A549 treated with GW870086 at 1 μM for 4 hours (cell line): ENCODE measurements around the gene OR2A25. TPM values are rescaled to one million over a fixed set of nuclear protein-coding genes. Genes with fewer than 3 reads are reported as not detected.

ENCODE experiments used
- total RNA-seq: library from RNA; stranded (reverse); fragments of 200-300 nt; extraction: Qiagen RNA extraction; gene quantifications from 5 replicates; pipeline ENCODE4 v1.2.3, GENCODE V29; 2022; ENCODE audit warnings: low read depth

The OR2A25 gene, protein sequence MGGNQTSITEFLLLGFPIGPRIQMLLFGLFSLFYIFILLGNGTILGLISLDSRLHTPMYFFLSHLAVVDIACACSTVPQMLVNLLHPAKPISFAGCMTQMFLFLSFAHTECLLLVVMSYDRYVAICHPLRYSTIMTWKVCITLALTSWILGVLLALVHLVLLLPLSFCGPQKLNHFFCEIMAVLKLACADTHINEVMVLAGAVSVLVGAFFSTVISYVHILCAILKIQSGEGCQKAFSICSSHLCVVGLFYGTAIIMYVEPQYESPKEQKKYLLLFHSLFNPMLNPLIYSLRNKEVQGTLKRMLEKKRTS
- not detected in 5 replicates for total RNA-seq

DNA sequence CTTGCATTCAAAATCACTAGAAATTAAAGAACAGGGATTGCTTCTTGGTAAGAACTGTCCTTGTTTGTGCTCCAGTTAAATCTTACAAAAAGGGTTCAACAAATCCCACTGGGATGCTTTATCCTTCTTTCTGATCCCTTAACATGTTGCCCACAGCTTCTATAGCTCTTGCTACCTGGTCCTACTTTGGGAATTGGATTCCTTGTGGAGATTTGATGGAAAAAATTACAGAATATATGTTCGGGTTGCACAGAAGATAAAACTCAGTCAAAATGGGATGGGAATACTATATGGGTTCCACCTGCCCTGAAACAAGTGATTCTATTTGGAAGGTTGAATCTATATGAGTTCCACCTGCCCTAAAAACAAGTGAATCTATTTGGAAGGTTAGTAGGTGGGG is at the start of gene OR2A25:
Gene OR2A25 (plus strand): TSS at position 301 of the 400 bp plus-strand sequence. CDS start 4,409 bp downstream, outside the sequence.

DNA sequence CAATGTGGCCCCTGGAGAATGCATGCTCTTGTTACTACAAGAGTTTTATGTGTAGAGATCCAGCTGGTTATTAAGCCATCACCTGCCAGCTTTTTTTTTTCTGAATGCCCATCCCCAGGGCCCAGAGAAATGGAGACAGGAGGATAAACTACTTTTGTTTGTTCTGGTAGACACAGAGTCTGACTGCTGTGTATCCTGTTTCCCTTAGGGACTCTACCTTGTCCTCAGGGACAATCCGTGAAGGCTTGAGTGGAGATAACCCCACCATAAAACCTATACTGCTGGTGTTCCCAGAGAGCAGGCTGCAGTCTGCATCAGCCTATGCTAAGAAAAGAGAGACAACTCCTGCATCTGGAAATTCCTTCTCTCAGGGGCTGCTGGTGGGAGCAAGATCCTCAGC is 21.0 kb upstream of the OR2A25 start, which contains the start of gene OR2A5:
Gene OR2A5 (plus strand): TSS at position 301 of the 400 bp plus-strand sequence. CDS start 1,454 bp downstream, outside the sequence.

DNA sequence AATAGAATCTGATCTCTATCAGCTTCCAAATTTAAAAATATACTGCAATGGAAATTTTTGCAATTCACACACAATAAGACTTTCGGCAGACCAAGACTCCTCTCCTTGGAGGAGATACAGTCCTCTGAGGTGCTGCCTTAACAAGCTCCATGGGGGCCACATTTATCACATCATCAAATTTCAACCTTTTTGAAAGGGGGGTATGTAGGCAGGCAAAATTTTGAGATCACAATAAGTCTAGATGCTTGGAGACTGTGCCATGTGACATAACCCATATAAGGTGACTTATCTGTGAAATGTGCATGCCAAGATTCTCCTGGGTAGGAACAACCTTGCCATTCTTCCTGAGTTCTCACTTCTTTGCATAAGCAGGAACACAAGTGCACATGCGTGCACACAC is 16.4 kb downstream of the OR2A25 start, which contains the start of gene OR2A12:
Gene OR2A12 (plus strand): TSS at position 301 of the 400 bp plus-strand sequence. CDS start 8,830 bp downstream, outside the sequence.

DNA sequence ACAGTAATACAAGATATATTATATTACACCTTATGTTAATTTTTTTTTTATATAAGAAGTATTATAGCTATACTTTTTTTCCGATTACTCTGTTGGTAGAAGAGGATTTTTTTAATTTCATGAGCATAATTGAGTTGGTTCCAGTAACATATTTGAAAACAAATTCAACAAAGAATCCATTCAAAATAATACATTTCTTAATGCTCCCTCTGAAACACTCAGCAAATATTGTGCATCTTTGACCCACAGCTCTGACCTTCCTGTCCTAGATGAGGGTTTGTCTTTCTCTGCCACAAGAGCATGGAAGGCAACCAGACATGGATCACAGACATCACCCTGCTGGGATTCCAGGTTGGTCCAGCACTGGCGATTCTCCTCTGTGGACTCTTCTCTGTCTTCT is 39.7 kb downstream of the OR2A25 start, which contains the start of gene OR2A2:
Gene OR2A2 (plus strand): TSS at position 301 of the 400 bp plus-strand sequence. CDS start 0 bp downstream, at position 301.

DNA sequence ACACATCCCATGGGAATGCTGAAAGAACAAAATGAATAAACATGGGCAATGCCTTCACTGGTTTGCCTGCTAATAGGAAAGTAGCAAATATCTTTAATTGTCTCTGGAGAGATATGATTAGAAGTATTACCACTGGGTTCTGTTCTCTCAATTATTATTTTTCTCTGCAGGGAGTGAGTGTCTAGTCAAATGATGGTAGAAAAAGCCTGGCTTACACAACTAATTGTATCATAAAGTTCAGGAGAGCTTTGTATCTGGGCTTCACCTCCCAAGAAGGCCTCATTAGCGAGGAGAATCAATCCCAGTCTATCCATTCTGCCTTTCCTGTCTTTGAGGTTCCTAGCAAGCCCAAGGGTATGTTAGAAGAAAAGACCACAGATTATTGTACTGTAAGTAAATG is 53.3 kb downstream of the OR2A25 start, which contains the start of gene OR2A14:
Gene OR2A14 (plus strand): TSS at position 301 of the 400 bp plus-strand sequence. CDS start 5,937 bp downstream, outside the sequence.

Other genes starting within 250 kb of the OR2A25 start
- gene TCAF1, start 167.6 kb upstream of the OR2A25 start, total RNA-seq = 12.6 to 21.0 TPM (median 16.3 TPM) in 5 replicates
- gene OR2F2, start 134.6 kb upstream of the OR2A25 start, total RNA-seq = not detected in 5 replicates
- not detected in 5 replicates for gene OR2F1, start 115.0 kb upstream of the OR2A25 start, total RNA-seq
- not detected in 5 replicates for gene OR6B1, start 69.5 kb upstream of the OR2A25 start, total RNA-seq
- gene OR2A5, start 20.9 kb upstream of the OR2A25 start, total RNA-seq = not detected in 5 replicates
- not detected in 5 replicates for gene OR2A12, start 16.5 kb downstream of the OR2A25 start, total RNA-seq
- not detected in 5 replicates for gene OR2A2, start 39.8 kb downstream of the OR2A25 start, total RNA-seq
- gene OR2A14, start 53.4 kb downstream of the OR2A25 start, total RNA-seq = not detected in 5 replicates
- gene CTAGE4, start 113.7 kb downstream of the OR2A25 start, total RNA-seq = not detected in 5 replicates
- gene ARHGEF35, start 126.0 kb downstream of the OR2A25 start, total RNA-seq = 0.25 to 0.49 TPM (median 0.33 TPM) in 5 replicates
- not detected in 5 replicates for gene OR2A42, start 169.8 kb downstream of the OR2A25 start, total RNA-seq
- not detected in 5 replicates for gene OR2A7, start 195.0 kb downstream of the OR2A25 start, total RNA-seq
- not detected in 5 replicates for gene CTAGE8, start 199.5 kb downstream of the OR2A25 start, total RNA-seq
- gene OR2A1, start 242.6 kb downstream of the OR2A25 start, total RNA-seq = not detected in 5 replicates